GM19468 (cell line): ENCODE measurements around the gene NHSL2.
"Not testable (repeated sequence)": the region's sequence is repeated elsewhere in the genome, so short reads cannot be mapped to it uniquely, and the experiment has no call there.

ENCODE experiments used
- ATAC-seq: cut with Tn5 transposase; IDR thresholded peaks from one replicate; pipeline ENCODE4 v1.9.1; 2021; ENCODE audit warnings: mild to moderate bottlenecking, moderate library complexity, moderate number of reproducible peaks; ENCODE audit not compliant: unreplicated experiment; ENCODE audit errors: extremely low read depth

The NHSL2 gene

GRCh38 chrX:71919886-71920285, 9.2 kb downstream of the NHSL2 start:
- no peak for ATAC-seq

DNA sequence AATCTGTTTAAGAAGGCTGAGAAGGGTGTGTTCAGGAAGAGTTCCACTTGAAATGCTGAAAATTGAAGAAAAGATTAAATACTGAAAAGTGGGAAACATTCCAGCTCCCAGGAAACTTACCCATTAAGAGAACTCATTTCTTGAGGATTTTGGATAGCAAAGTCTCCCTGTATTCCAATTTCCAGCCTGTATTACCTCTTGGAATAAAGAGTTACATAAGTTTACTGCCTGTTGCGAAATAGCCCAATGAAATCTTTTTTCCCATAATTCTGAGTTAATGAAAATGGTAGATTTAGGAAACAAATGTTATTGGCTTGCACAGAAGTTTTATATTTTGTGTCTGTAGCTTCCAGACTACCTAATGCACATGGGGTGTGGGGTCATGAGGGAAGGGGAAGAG, 12.0 kb downstream of the NHSL2 start:
- no peak for ATAC-seq

DNA sequence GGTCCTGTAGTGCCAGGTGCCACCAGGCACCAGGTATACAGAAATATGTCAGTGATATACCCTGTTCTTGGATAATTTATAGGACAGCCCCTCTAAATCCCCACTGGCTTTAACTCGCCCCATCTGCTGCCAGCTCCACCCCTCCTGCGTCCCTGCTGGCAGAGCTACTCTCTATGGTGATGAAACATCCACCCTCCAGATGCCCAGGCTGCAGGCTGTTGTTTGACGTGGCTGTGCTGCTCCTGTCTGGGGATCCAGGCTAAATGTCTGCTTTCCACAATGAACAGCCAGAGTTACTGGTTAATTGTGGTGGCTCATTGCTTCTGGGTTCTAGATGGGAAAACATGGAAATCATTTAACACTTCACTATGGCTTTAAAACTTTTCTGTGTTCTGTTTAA, 12.9 kb downstream of the NHSL2 start:
- no peak for ATAC-seq

DNA sequence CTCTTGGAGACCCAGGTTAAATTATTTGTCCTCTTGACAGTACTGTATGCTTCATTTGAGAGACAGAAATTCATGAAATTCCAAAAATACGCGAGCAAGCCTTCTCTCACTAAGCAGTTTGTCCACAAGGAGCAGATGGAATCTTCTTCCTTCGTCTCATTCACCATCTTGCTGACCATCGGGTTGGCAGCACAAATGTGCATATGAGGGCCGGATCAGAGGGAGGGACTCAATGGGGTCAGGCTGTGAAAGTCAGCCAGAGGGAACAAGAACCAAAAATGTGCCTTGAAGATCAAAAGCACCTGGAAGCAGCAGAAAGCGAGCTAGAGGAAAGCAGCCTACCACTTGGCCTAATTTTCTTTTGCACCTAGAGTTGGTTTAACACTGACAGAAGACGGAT, 16.4 kb downstream of the NHSL2 start:
- no peak for ATAC-seq

DNA sequence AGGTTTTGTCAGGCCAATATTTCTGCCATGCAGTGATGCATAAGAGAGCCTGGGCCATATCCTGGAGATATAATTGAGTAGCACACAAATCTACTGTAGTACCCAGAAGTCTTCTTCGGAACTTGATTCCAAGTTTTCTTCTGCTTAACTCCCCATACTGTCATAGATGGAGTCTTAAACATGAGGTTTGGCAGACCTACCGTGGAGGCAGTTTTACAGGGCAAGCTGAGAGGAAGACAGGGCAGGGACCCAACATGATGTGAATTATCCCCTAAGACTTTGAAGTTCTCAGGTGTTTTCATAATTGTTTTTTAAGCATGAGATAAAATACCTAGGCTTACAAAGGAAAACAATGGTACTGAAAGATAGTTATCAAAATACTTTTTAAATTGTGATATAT, 18.2 kb downstream of the NHSL2 start:
- ATAC-seq = no peak

GRCh38 chrX:71930298-71930697, 19.7 kb downstream of the NHSL2 start:
- no peak for ATAC-seq

DNA sequence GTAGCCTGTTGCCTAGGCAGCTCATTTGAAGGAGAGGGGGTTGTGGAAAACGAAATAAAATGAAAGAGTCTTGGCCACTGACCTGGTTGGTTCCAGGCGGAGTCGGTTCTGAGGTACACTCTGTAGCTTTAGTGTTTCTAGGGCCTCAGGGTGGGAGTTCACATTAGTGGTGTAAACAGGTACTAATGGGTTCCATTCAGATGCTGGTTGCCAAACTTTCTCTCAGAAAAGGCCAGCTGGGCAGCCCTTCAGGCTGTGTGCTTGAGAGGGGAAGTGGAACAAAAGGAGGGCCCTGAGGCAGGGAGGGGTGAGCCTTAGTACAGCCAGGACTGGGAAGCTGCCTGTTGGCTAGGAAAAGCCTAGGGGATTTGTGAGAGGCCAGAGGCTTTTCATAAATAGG, 24.8 kb downstream of the NHSL2 start:
- ATAC-seq = no peak

DNA sequence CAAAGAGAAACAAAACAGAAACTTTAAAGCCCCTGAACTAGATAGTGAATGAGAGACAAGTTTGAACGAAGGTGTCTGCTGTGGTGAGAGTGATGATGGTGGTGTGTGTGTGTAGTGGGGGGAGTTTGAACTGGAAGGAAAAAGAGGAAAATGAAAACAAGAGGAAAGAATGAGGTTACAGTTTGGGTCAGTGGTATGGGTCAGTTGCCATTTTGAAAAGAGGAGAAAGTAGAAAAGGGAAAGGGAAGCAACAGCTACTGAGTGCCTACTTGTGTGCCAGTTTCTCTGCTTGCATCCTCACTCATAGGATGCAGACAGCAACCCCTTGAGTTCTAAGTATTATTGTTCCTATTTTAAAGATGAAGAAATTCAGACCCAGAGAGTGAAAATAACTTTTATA, 26.0 kb downstream of the NHSL2 start:
- no peak for ATAC-seq

DNA sequence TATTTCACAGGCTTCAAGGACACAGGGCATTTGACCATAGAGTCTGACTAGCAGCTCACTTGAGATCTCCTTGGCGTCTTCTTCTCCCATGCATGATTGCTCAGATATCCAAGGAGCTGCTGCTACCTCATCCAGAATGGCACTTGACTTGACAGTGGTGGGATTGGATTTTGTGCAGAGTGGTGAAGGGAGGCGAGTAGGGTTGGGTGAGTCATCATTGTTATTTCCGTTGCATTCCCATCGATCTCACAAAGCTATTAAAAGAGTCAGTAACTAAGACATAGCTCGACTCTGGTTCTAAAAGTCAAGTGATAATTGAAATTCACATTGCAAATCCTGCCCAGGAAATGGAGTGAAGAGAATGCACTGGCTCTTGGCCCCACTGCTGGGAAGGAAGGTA, 27.7 kb downstream of the NHSL2 start:
- no peak for ATAC-seq

GRCh38 chrX:71941145-71941544, 30.5 kb downstream of the NHSL2 start:
- ATAC-seq = no peak

GRCh38 chrX:71941776-71942175, 31.1 kb downstream of the NHSL2 start:
- ATAC-seq = no peak

DNA sequence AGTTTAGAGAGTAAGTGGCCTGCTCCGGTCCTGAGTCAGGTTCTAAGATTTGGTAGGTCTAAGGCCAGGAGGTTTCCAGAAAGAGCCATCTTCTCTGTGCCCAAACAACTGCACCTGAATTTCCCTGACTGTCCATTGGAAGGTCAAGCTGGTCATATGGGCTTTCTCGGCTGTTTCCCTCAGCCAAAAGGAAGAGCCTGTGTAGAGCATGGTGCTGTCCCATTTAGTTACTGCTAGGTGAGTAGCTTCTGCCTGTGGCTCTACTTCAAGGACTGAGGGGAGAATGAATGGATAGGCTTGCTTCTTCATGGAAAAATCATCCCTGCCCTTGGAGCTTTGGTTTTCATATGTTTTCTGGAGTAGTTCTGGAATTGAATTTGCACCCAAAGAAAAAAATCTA, 33.7 kb downstream of the NHSL2 start:
- ATAC-seq = no peak

- ATAC-seq = no peak
Measured at GRCh38 chrX:71945237-71945805, 34.7 kb downstream of the NHSL2 start.

DNA sequence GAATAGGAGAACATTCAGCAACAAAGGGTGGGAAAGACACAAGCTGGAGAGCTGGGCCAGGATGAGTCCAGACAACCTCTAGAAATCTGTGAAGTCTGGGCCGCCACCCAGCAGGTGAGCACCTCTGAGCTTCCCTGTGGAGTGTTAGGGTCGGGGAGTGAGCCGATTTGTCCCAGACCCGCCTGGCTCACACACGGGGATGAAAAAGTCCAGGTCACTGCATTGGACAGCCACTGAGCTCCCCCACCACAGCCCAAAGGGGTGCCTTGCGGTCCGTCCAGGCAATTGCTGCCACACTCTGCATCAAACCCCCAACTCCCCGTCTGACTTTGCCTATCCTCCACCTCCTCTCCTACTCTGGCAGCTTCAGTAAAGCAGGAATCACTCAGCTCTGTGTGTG, 38.7 kb downstream of the NHSL2 start:
- no peak for ATAC-seq

- no peak for ATAC-seq
Measured at GRCh38 chrX:71949844-71950445, 39.3 kb downstream of the NHSL2 start.

DNA sequence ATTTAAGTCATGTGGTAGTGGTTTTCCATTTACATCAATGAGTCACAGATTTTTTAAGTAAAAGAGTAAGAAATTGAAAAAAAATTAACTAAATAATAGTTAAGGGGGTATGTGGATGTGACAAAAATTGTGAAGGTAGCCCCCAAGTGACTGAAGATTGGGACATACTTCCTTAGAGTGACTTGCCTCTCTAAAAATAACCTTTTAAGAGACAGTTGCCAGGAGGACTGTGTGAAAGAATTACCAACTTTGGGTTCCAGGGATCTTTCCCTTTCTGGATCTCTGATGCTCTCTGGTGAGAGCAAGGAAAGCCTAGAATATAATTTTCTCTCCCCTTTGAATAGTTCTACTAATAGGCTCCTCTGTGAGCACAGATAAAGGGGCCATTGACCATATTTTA, 42.7 kb downstream of the NHSL2 start:
- no peak for ATAC-seq

DNA sequence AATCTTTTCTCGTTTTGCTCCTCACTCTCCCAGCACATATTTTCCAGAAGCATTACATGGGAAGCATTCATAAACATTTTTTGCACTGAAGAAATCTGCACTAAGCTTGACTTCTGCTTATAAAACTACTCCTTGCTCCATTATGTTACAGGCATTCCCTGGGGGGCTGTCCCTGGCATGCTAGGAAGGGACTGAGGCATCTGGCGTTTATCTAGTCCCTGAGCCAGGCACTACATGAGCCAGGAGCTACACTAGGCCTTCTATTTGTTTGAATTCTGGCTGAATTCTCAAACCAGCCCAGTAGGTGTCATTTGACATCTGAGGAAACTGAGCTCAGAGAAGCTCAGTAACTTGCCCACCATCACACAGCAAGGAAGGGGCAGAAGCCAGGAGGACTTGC, 43.3 kb downstream of the NHSL2 start:
- ATAC-seq = no peak

DNA sequence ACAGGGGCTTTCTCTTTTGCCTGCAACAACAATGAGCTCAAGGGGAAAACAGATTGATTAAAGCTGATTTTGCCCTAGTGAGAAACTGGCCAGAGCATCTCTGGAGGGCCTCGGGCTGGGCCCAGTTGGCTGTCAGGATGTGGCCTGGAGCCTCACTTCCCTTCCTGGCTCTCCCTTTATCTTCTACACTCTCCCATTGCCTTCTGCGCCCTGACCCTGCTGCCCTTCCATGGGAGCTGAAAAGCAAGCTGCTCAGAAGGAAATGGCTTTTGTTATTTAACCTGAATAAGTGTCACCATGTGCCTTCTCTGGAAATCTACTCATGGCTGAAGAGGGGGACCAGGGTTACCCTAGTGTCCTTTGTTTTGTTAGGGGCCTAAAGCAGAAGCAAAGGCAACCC, 43.8 kb downstream of the NHSL2 start:
- ATAC-seq = no peak

DNA sequence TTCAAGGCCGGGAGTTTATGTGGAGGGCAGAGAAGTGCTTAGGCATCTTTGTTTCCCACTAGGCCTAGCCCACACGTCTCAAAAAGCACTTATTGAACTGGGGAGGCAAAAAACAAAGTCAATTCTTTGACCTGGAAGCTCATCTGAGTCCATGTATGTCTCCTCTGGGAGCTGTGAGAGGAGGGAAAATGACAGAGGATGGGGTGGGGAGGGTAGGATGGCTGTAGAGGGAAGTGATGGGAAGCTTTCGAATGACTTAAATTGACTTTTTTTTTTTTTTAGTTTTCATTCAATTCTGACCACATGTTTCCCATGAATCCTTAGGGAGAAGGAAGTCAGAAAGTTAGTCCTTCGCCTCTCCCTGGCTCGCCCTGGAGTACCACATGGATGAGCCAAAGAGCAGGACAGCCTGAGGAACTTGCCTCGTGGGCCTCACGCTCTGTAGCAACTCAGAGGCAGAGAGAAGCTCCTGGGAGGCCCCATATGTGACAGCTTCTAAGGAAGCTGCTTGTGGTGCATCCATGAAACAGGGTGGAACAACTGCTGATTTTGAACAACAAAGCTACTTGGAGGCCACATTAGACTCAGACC, 45.0 kb downstream of the NHSL2 start:
- ATAC-seq = no peak

DNA sequence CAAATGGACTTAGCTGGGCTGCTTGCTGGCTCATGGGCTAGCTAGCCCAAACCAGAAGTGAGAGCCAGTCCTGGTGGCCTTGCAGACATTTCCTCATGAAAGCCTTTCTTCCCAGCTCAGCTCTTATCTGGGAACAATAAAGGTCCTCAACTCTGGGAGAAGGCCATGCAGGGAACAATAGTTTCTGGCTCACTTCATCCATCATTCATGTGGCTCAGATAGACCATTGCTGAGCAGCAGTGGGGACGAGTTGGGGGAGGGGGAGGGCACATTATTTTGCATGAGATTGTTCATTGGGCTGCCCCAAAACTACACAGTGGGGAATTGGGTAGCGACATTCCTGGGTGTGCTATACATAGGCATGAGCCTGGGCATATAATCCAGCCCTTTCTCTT, 47.6 kb downstream of the NHSL2 start:
- no peak for ATAC-seq

DNA sequence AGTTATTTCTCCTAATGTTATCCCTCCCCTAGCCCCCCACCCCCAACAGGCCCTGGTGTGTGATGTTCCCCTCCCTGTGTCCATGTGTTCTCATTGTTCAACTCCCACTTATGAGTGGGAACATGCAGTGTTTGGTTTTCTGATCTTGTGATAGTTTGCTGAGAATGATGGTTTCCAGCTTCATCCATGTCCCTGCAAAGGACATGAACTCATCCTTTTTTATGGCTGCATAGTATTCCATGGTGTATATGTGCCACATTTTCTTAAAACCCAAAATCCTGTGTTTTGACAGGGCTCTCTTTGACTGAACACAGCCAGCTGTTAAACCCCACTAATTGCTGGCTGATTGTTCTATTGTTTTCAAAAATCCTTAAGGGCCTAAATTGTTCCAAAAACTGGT, 53.5 kb downstream of the NHSL2 start:
- not testable (repeated sequence) for ATAC-seq

DNA sequence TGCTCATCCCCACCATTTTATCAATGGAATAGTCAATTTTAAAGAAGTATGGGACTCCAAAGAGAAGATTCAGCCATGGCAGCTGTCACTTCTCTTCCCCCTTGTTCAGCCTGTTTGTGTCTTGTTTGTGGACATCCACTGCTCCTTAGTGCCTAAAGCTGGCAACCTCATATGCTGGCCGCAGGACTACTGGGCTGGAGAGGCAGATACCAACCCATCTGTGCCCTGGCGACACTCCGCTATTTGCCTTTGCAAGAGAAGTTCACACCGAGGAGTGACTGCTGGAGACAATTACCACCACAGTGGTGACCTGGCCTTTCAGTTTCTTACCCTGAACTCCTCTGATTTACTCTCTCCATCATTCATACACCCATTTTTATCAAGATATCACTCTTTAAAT, 64.3 kb downstream of the NHSL2 start:
- ATAC-seq = no peak
